NT2/D1 (cell line): ENCODE data around the gene PTCRA.

Source experiments
- DNase-seq: peaks from one replicate; pipeline ENCODE4 v3.0.0-alpha.2; 2011; ENCODE audit warnings: low read depth, low spot score
- H3K27me3 ChIP-seq: 2 replicates; pipeline ENCODE4 v1.6.0; 2011; ENCODE audit warnings: mild to moderate bottlenecking; ENCODE audit not compliant: insufficient read length, insufficient read depth
- H3K36me3 ChIP-seq: 2 replicates; pipeline ENCODE4 v1.6.1; 2011; ENCODE audit warnings: mild to moderate bottlenecking, low read length, mixed read lengths; ENCODE audit not compliant: insufficient read depth, insufficient read length
- H3K4me1 ChIP-seq: 2 replicates; pipeline ENCODE4 v1.5.1; 2011; ENCODE audit not compliant: insufficient read depth, insufficient read length
- H3K4me3 ChIP-seq: 2 replicates; pipeline ENCODE4 v1.5.1; 2011; ENCODE audit warnings: low read depth; ENCODE audit not compliant: insufficient read length
- H3K9ac ChIP-seq: 2 replicates; pipeline ENCODE4 v1.6.0; 2011; ENCODE audit warnings: low read depth; ENCODE audit not compliant: insufficient read length
- H3K9me3 ChIP-seq: 2 replicates; pipeline ENCODE4 v1.5.1; 2011; ENCODE audit warnings: mild to moderate bottlenecking, low read length; ENCODE audit not compliant: insufficient read depth
- SUZ12 ChIP-seq: IDR thresholded peaks from 2 replicates; pipeline ENCODE4 v1.6.1; 2011; ENCODE audit not compliant: insufficient read length, insufficient read depth; ENCODE audit errors: extremely low read depth
- YY1 ChIP-seq: IDR thresholded peaks from 2 replicates; pipeline ENCODE4 v1.6.1; 2011; ENCODE audit not compliant: insufficient read length, insufficient read depth
- ZNF274 ChIP-seq: IDR thresholded peaks from 2 replicates; pipeline ENCODE4 v1.6.1; 2011; ENCODE audit warnings: mild to moderate bottlenecking, low read depth, low read length

PTCRA gene

DNA sequence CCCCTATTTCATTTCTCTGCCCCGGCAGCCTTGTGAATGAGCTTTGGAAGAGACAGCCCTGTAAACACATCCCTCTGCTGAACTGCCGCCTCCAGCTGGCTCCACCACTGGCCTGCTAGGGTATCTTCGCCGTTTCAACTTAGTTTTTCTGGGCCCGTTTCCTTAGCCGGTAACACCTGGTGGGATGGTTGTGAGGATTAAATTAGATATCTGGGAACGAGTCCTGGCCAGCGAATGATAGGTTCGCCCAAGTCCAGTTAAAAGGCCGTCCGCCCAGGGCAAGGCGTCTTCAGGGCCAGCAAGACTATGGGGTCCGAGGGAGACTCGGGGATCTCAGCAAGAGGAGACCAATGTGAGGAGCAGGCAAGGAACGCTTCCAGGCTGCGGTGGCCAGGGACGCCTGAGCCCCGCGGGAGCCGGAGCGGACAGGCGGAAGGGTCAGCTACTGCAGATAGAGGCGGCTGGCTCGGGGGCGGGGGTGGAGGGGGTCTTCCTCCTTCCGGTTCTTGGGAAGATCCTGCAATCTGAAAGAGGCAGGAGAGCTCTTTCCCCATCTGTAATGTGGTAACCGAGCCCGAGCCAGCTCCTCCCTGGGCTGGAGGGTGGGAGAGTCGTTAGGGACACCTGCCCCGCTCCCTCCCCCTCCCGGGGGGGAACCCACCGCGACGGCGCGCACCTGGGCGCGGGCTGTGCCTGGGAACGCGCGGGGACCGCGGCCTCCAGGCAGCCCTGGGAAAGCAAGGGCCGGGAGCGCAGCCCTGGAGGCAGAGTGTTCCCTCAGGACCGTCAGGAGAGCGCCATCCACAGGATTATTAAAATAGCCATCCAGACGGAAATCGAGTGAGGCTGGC lies 4.5 kb upstream of the PTCRA start:
- H3K4me1 ChIP-seq = no peaks in the 10 kb centered on the region
- peak overlapping the region; percentile 41 for H3K4me3 ChIP-seq
- TF ChIP-seq ZNF274 = no peak
- TF ChIP-seq YY1 = no peak
- TF ChIP-seq SUZ12 = no peak
- no peaks in the 10 kb centered on the region for H3K36me3 ChIP-seq
- peak overlapping the region; percentile 80 for H3K9ac ChIP-seq
- DNase-seq = no peak
- H3K27me3 ChIP-seq = no peaks in the 10 kb centered on the region
- no peaks in the 10 kb centered on the region for H3K9me3 ChIP-seq

DNA sequence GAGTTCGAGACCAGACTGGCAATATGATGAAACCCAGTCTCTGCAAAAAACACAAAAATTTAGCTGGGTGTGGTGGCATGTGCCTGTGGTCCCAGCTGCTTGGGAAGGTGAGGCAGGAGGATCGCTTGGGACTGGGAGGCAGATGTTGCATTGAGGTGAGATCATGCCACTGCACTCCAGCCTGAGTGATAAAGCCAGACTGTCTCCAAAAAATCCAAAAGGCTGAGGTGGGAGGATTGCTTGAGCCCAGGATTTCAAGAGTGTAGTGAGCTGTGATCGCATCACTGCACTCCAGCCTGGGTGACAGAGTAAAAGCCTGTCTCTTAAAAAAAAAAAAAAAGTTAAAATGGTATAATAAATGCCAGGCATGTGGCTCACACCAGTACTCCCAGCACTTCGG lies 1.3 kb upstream of the PTCRA start:
- Histone ChIP-seq H3K4me3 (no peak overlapping the region), H3K27me3 (no peaks in the 10 kb centered on the region), H3K9ac (no peak overlapping the region), H3K36me3 (no peaks in the 10 kb centered on the region), H3K9me3 (no peaks in the 10 kb centered on the region), H3K4me1 (no peaks in the 10 kb centered on the region)
- DNase-seq = no peak
- TF ChIP-seq SUZ12 = no peak
- TF ChIP-seq YY1 = no peak
- TF ChIP-seq ZNF274 = no peak

DNA sequence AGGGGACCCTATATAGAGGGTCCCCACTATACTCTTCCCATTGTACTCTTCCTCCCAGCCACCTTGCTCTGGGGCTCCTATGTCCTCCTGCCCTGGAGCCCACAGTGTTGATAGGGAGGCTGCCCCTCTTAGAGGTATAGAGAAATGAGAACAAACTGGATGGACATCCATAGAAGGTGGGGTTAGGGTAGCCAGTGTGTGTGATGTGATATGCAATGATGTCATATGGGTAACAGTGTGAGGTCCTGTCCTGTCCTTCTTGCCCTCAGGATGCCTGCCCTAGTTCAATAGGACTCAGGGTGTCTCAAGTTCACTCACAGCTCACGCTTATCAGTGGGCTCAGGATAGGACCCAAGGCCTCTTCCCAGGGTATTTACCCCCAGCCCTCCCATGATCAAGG lies 435 bp downstream of the PTCRA start:
- H3K27me3 ChIP-seq = no peaks in the 10 kb centered on the region
- H3K4me3 ChIP-seq = no peak overlapping the region
- no peaks in the 10 kb centered on the region for H3K9me3 ChIP-seq
- H3K36me3 ChIP-seq = no peaks in the 10 kb centered on the region
- TF ChIP-seq ZNF274 (no peak), SUZ12 (no peak), YY1 (no peak)
- H3K9ac ChIP-seq = no peak overlapping the region
- no peaks in the 10 kb centered on the region for H3K4me1 ChIP-seq
- no peak for DNase-seq

DNA sequence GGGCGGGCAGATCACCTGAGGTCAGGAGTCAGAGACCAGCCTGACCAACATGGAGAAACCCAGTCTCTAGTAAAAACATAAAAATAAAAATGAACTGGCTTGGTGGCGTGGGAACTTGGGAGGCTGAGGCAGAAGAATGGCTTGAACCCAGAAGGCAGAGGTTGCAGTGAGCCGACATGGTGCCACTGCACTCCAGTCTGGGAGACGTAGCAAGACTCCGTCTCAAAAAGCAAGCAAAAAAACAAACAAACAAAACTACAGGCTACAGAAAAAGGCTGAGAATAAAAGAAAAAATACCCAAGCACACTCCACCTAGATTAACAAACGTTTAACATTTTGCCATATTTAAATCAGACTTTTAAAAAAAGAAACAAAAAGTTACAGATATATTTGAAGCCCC lies 5.9 kb downstream of the PTCRA start:
- Histone ChIP-seq H3K4me3 (no peak overlapping the region), H3K9ac (no peak overlapping the region), H3K4me1 (peaks cover 2% of the 10 kb centered on the region), H3K27me3 (no peaks in the 10 kb centered on the region), H3K36me3 (no peaks in the 10 kb centered on the region), H3K9me3 (no peaks in the 10 kb centered on the region)
- no peak for DNase-seq
- no peak for TF ChIP-seq ZNF274
- no peak for TF ChIP-seq SUZ12

DNA sequence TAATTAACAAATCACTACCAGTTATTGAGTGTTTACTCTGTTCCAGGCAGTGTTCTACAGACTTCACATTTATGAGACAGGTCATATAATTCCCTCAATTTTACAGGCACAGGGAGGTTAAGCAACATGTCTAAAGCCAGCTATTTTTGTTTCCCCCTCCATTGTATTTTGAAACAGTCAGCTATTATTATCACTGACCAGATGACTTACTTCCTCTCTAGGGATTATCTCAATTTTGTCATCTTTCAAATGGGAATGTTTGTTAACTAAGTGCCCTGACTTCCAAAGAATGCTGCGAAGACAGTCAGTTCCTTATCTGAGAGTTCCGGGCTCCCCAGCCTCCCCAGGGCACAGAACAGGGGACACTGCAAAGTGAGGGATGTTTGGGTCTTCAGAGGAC lies 7.8 kb downstream of the PTCRA start:
- Histone ChIP-seq H3K27me3 (no peaks in the 10 kb centered on the region), H3K4me1 (peaks cover 2% of the 10 kb centered on the region), H3K4me3 (no peak overlapping the region), H3K9me3 (no peaks in the 10 kb centered on the region), H3K36me3 (no peaks in the 10 kb centered on the region), H3K9ac (no peak overlapping the region)
- no peak for DNase-seq
- TF ChIP-seq YY1 (no peak), ZNF274 (no peak), SUZ12 (no peak)

DNA sequence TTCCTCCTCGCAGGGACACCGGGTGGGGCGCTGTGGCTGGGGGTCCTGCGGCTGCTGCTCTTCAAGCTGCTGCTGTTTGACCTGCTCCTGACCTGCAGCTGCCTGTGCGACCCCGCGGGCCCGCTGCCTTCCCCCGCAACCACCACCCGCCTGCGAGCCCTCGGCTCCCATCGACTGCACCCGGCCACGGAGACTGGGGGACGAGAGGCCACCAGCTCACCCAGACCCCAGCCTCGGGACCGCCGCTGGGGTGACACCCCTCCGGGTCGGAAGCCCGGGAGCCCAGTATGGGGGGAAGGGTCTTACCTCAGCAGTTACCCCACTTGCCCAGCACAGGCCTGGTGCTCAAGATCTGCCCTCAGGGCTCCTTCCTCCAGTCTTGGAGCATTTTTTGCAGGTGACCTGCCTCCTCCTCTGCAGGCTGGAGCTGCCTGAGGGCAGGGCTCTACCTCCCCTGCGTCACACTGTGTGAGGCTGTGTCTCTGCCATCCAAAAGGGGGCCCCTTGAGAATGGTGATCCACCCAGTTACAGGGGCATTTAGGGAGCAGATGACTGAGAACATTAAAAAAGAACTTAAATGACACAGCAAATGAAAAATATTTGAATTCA lies 9.5 kb downstream of the PTCRA start:
- Histone ChIP-seq H3K4me3 (no peak overlapping the region), H3K9ac (peak overlapping the region; percentile 21), H3K9me3 (no peaks in the 10 kb centered on the region), H3K27me3 (no peaks in the 10 kb centered on the region), H3K36me3 (no peaks in the 10 kb centered on the region), H3K4me1 (peaks cover 2% of the 10 kb centered on the region)
- TF ChIP-seq ZNF274 (no peak), SUZ12 (no peak), YY1 (no peak)
- DNase-seq = no peak

DNA sequence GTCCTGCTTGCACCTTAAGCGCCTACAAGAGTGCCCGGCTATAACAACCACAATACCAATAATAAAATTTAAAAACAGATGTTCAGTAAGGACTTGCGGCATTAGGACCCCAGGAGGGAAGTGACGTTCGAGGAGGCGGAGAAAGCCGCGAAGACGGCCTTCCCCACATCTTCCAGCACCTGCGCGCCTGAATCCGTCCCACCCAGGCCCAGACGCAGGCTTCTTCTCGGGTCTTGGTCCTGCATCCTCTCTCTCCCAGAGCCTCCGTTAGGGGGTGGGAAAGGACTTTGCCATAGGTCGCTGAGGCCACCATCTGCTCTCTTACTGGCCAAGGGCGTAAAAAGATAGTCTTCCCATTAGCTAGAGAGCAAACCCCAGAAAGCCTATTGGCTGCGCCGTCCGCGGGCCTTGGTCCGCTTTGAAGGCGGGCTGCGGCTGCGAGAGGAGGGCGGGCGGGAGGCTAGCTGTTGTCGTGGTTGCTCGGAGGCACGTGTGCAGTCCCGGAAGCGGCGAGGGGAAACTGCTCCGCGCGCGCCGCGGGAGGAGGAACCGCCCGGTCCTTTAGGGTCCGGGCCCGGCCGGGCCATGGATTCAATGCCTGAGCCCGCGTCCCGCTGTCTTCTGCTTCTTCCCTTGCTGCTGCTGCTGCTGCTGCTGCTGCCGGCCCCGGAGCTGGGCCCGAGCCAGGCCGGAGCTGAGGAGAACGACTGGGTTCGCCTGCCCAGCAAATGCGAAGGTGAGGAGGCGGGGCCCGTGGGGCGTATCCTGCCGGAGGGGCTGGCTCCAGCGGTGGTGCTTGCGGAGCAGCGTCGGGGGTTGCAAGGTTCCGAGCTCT lies 13.3 kb downstream of the PTCRA start, which contains the start of gene CNPY3:
TSS of gene CNPY3 (plus strand) at position 495 of the 835 bp plus-strand sequence. CDS start at position 586, 91 bp downstream.
- DNase-seq = peak; percentile 93
- peaks cover 16% of the 10 kb centered on the region for H3K36me3 ChIP-seq
- no peaks in the 10 kb centered on the region for H3K9me3 ChIP-seq
- H3K4me1 ChIP-seq = peaks cover 3% of the 10 kb centered on the region
- TF ChIP-seq YY1 (peak; percentile 11), ZNF274 (no peak)
- H3K9ac ChIP-seq = peak within 1 kb of the TSS; percentile 88
- no peaks in the 10 kb centered on the region for H3K27me3 ChIP-seq
- peak within 1 kb of the TSS; percentile 71 for H3K4me3 ChIP-seq
